GM12874 (cell line): Measurements from ENCODE around the gene RNF121.

Experiments used
- TF ChIP-seq, protein P1 (sequence below): IDR thresholded peaks from 2 replicates; pipeline ENCODE4 v1.5.1; 2011; ENCODE audit warnings: low read depth, mild to moderate bottlenecking, control low read depth, low read length, moderate library complexity; ENCODE audit not compliant: insufficient read depth

RNF121 gene

DNA sequence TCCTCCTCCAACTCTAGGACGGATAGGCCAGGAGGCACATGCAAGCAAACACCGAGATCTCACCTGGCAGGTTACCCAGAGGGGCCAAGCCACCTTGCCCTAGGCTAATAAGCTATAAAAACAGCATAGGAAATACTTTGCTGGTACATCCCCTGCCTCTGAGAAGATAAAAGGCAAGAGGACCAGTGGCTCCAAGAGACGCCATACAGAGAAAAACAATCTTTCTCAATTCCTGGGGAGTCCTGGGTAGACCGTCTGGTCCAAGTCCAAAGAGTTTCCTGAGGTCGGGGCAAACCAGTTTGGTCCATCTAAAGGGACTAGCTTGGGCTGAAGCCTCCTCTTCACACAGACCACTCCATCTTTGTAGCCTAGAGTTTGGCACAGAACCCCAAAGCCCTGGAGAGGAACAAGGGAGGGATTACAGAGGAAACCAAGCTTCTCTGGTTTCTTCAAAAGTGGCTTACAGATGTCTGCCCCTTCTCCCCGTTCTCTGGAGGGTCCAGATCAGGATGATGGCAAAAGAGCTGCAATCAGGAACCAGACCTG lies 111.1 kb downstream of the RNF121 start:
- TF ChIP-seq, protein P1, sequence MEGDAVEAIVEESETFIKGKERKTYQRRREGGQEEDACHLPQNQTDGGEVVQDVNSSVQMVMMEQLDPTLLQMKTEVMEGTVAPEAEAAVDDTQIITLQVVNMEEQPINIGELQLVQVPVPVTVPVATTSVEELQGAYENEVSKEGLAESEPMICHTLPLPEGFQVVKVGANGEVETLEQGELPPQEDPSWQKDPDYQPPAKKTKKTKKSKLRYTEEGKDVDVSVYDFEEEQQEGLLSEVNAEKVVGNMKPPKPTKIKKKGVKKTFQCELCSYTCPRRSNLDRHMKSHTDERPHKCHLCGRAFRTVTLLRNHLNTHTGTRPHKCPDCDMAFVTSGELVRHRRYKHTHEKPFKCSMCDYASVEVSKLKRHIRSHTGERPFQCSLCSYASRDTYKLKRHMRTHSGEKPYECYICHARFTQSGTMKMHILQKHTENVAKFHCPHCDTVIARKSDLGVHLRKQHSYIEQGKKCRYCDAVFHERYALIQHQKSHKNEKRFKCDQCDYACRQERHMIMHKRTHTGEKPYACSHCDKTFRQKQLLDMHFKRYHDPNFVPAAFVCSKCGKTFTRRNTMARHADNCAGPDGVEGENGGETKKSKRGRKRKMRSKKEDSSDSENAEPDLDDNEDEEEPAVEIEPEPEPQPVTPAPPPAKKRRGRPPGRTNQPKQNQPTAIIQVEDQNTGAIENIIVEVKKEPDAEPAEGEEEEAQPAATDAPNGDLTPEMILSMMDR: no peak

DNA sequence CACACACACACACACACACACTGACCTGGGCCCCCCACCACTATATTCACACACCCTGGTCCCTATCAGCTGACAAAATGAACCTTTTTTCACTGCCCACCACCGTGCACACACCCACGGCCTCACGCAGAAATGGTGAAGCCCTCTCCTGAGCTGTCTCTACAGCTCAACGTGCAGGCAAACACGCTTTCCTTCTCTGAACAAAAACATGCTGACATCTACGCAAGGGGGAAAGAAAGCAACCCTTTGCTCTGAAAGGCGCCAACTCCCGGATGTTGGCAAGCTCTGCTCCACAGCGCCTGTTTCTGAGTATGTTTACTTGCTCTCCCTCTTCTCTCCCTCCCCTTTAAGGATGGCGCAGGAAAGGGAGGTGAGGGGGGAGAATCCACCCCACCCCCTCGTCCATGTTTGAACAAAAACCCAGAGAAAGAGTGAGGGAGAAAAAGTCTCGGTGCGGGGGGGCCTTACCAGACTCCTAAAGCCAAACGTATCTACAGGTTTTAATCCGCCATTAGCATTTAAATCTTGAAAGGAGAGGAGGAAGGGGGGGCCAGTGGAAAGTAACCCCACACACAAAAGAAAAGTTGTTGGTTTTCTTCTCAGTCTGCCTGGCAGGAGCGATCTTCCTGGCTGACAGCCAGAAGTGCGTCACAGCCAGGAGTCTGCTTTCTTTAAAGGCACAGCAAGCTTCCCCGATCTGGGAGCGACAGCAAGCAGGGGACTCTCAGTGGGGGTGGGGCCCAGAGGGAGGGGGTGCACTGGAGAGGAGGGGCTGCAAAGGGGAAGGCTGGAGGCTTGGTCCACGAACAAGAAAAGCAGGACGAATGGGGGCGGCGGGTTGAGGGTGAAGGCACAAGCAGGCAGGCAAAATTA lies 111.9 kb downstream of the RNF121 start:
- TF ChIP-seq, protein P1: no peak

DNA sequence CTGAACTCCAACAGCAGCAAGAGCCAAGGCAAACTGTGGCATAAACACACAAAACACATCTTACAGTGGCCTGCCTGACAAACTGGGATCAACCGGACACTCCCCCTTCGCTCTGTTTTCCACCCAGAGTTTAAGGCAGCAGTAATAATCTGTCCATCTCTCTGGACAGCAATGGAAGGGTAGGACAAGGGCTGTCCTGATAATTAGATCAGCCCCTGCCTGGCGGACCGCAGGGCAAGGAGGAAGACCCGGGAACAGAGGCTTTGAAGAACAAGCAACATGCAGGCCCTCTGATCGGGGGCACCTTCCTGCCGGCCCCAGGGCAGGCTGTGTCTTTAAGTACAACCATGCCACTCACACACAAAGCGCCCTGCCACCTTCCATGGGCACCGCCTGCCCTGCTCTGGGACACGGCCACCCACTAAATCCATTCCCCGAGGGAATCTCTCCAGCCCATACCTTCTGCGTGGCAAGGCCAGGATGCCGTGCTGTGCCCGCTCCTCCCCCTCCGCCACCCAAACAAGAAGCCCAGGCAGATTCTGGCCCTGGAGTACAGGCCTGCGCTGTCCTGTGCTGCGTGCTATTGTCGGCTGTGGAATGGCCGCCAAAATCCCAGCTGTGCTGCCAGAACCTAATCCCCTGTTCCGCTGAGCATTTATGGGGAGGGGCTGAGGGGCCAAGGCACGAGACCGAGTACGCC lies 112.7 kb downstream of the RNF121 start:
- TF ChIP-seq, protein P1: no peak

DNA sequence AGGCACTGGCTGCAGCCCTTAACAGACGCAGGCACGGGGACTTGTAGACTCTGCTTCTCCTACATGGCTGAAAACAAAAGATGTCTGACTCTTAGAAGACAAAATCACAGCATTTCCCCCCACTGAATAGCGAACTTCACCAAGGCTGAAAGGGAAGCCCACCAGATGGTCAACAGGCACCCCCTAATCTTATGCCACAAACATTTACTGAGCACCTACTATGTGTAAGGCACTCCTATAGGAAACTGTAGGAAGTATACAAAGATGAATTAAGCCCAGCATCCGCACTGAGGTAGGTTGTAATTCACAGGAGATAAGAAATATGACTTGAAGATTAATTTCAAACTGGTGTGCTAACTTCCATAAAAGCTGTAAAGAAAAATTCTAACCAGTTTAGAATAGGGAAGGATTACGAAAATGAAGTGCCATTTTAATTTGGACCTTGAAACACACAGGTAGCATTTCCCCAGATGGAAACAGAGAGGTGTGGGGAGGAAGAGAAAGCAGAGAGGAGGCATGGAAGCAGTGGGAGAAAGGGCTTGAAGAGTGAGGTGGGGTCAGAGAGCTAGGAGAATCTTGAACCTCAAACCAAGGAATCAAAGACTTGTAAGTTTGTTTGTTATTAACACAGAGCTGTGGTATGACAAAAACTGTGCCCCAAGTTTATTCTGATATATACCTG lies 113.4 kb downstream of the RNF121 start:
- TF ChIP-seq, protein P1: no peak

DNA sequence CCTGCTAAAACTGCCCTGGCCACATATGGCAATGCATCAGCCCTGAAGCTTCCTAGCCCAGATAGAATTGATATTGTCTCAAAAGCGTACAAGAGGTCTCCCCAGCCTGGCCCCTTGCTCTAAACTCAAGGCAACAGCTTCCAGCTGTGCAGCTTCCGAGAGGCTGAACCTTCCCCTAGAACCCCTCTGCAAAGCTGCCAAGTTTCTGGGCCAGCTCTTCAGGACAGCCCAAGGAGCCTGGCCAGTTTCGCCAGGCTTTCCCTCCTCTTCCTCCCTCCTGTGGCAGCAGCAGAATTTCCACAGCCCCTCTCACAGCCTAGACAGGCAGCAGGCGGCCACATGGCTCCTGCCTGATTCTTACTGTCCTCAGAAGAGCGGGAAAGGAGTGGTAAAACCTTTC lies 117.0 kb downstream of the RNF121 start:
- TF ChIP-seq, protein P1: no peak
